ENCODE results near the gene AFMID.

GRCh38 chr17:78238823-78239488 is 51.8 kb downstream of the AFMID start:
- TF ChIP-seq CTCF (IDR thresholded peaks at IDR 0.05; ENCODE audit: borderline replicate concordance, extremely low read depth, low read length, poor library complexity, severe bottlenecking) (no peak), EZH2 (IDR thresholded peaks at IDR 0.05; ENCODE audit: borderline replicate concordance, low read depth, low read length, severe bottlenecking) (no peak)
